ENCODE results near the gene TMEM86A.

DNA sequence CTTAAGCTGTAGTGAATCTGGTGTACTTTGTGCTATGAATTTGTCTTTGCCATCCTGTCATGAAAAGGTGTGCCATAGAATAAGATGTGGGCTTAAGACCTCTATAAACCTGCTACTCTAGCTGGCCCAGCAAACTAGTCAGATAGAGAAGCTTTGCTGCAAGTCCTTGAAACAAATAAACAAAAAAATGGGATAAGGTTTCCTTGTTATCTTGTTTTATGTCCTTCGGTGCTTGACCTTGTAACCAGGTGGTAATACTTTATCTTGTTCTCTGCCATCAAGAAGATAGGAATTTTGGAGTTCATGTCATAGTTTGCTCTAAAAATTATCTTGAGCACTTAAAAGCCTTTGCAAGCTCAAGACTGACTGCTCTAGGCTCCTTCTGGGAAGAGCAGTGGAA lies 14.3 kb upstream of the TMEM86A start:
- TF ChIP-seq EZH2 (IDR thresholded peaks at IDR 0.05; ENCODE audit: borderline replicate concordance, low read depth, low read length, severe bottlenecking) (no peak), POLR2A (IDR thresholded peaks at IDR 0.05; ENCODE audit: low read depth, low read length) (no peak), FOS (IDR thresholded peaks at IDR 0.05; ENCODE audit: borderline replicate concordance, insufficient read depth, low read length) (no peak)

Data from endothelial cell of umbilical vein (primary cell).